Liver (tissue), 9 donors: Measurements from ENCODE around the gene BCAS1. TPM values are rescaled to one million over a fixed set of nuclear protein-coding genes. Genes with fewer than 3 reads are reported as not detected.

Source experiments
- DNase-seq: peaks from one replicate; pipeline ENCODE4 v3.0.0-alpha.2; 2017; ENCODE audit warnings: low spot score
- H3K27ac ChIP-seq, 2 donors: one replicate each; pipeline ENCODE4 v1.7.0; 2013; ENCODE audit warnings: inconsistent platforms in 2 of 2, low read length in 2 of 2, control low read depth in 1 of 2, low read depth in 1 of 2, mild to moderate bottlenecking in 1 of 2
- H3K27me3 ChIP-seq, 4 donors: one replicate each; pipeline versions ENCODE4 v1.6.1 to v1.7.0; 2013; ENCODE audit warnings: low read length in 3 of 4, inconsistent platforms in 1 of 4, mild to moderate bottlenecking in 1 of 4, moderate library complexity in 1 of 4; ENCODE audit not compliant: control insufficient read depth in 4 of 4, insufficient read depth in 4 of 4
- H3K36me3 ChIP-seq, 4 donors: one replicate each; pipeline versions ENCODE4 v1.6.1 to v1.7.0; 2013; ENCODE audit warnings: low read length in 3 of 4, mild to moderate bottlenecking in 3 of 4, low read depth in 1 of 4, moderate library complexity in 1 of 4; ENCODE audit not compliant: control insufficient read depth in 4 of 4, insufficient read depth in 3 of 4
- H3K4me1 ChIP-seq, 4 donors: one replicate each; pipeline versions ENCODE4 v1.6.1 to v1.7.0; 2013; ENCODE audit warnings: low read length in 3 of 4, mild to moderate bottlenecking in 3 of 4, moderate library complexity in 1 of 4; ENCODE audit not compliant: control insufficient read depth in 4 of 4, insufficient read depth in 4 of 4
- H3K4me3 ChIP-seq, 3 donors: one replicate each; pipeline versions ENCODE4 v1.6.1 to v1.7.0; 2013; ENCODE audit warnings: low read length in 3 of 3, control low read depth in 1 of 3, low read depth in 1 of 3, mild to moderate bottlenecking in 1 of 3
- H3K9ac ChIP-seq, 2 donors: one replicate each; pipeline ENCODE4 v1.7.0; 2013; ENCODE audit warnings: low read length in 2 of 2, mild to moderate bottlenecking in 2 of 2, moderate library complexity in 2 of 2, control low read depth in 1 of 2, low read depth in 1 of 2
- H3K9me3 ChIP-seq, 4 donors: one replicate each; pipeline versions ENCODE4 v1.6.1 to v1.7.0; 2013; ENCODE audit warnings: low read length in 3 of 4; ENCODE audit not compliant: control insufficient read depth in 4 of 4
- ATF3 ChIP-seq: IDR thresholded peaks from 2 replicates; pipeline ENCODE4 v1.6.1; 2016; ENCODE audit warnings: antibody characterized with exemption
- CTCF ChIP-seq: fragments of 150-350 bp; IDR thresholded peaks from 2 replicates; pipeline ENCODE4 v1.5.1; 2017; ENCODE audit warnings: improper control_type of control experiment, low read depth, low read length; ENCODE audit not compliant: missing input control
- EGR1 ChIP-seq, 2 donors: IDR thresholded peaks; 2 replicates each; pipeline ENCODE4 v1.6.1; 2016 to 2018; ENCODE audit warnings: antibody characterized with exemption in 2 of 2, low read depth in 2 of 2
- FOXA1 ChIP-seq: IDR thresholded peaks from 2 replicates; pipeline ENCODE4 v1.6.1; 2016; ENCODE audit warnings: antibody characterized with exemption
- FOXA2 ChIP-seq: IDR thresholded peaks from 2 replicates; pipeline ENCODE4 v1.6.1; 2016; ENCODE audit warnings: antibody characterized with exemption
- GABPA ChIP-seq, 2 donors: IDR thresholded peaks in 1 of 2; conservative IDR thresholded peaks in 1 of 2; 2 replicates each; pipeline ENCODE4 v1.6.1; 2016; ENCODE audit warnings: antibody characterized with exemption in 2 of 2, mild to moderate bottlenecking in 1 of 2, moderate library complexity in 1 of 2
- HNF4A ChIP-seq, 2 donors: conservative IDR thresholded peaks; 2 replicates each; pipeline ENCODE4 v1.6.1; 2016; ENCODE audit warnings: antibody characterized with exemption in 2 of 2, mild to moderate bottlenecking in 2 of 2
- HNF4G ChIP-seq: IDR thresholded peaks from 2 replicates; pipeline ENCODE4 v1.6.1; 2016; ENCODE audit warnings: antibody characterized with exemption
- JUND ChIP-seq, 2 donors: IDR thresholded peaks; 2 replicates each; pipeline ENCODE4 v1.6.1; 2016; ENCODE audit warnings: antibody characterized with exemption in 2 of 2
- NR2F2 ChIP-seq: IDR thresholded peaks from 2 replicates; pipeline ENCODE4 v1.6.1; 2016; ENCODE audit warnings: antibody characterized with exemption
- RAD21 ChIP-seq, 2 donors: IDR thresholded peaks; 2 replicates each; pipeline ENCODE4 v1.6.1; 2016; ENCODE audit warnings: antibody characterized with exemption in 2 of 2, mild to moderate bottlenecking in 2 of 2
- RXRA ChIP-seq, 2 donors: IDR thresholded peaks; 2 replicates each; pipeline ENCODE4 v1.6.1; 2017 to 2018; ENCODE audit warnings: antibody characterized with exemption in 2 of 2, mild to moderate bottlenecking in 1 of 2
- SP1 ChIP-seq: IDR thresholded peaks from 2 replicates; pipeline ENCODE4 v1.6.1; 2018; ENCODE audit warnings: antibody characterized with exemption, mild to moderate bottlenecking
- TAF1 ChIP-seq: conservative IDR thresholded peaks from 2 replicates; pipeline ENCODE4 v1.6.1; 2016; ENCODE audit warnings: antibody characterized with exemption, mild to moderate bottlenecking
- YY1 ChIP-seq: IDR thresholded peaks from 2 replicates; pipeline ENCODE4 v1.6.1; 2016; ENCODE audit warnings: antibody characterized with exemption, mild to moderate bottlenecking
- WGBS: extraction: QIAGEN DNeasy Blood & Tissue Kit; methylation state at CpG from one replicate; pipeline ENCODE4 v1.1.7; 2013; 5-methylcytosine and 5-hydroxymethylcytosine counted together
- polyA plus RNA-seq, 2 donors: library from polyadenylated mRNA; stranded (reverse) in 1 of 2; unstranded in 1 of 2; fragments of 200-250 nt in 1 of 2; fragments of >200 nt in 1 of 2; fragmentation: Nextera tagmentation in 1 of 2; extraction: Ambion mirVana in 1 of 2; gene quantifications; one replicate each; pipeline versions ENCODE4 v1.2.1 to v1.2.3, GENCODE V29; 2013 to 2015
- total RNA-seq, 2 donors: library from RNA; depleted of rRNA; stranded (reverse); fragments of >200 nt; gene quantifications; one replicate each; pipeline ENCODE4 v1.2.3, GENCODE V29; 2014
- TF ChIP-seq, protein P1 (sequence below): IDR thresholded peaks from 2 replicates; pipeline ENCODE4 v1.6.1; 2016; ENCODE audit warnings: antibody characterized with exemption, mild to moderate bottlenecking
- TF ChIP-seq, protein P2 (sequence below): IDR thresholded peaks from 2 replicates; pipeline ENCODE4 v1.6.1; 2016; ENCODE audit warnings: antibody characterized with exemption
- TF ChIP-seq, protein P3 (sequence below): IDR thresholded peaks from 2 replicates; pipeline ENCODE4 v1.6.1; 2016; ENCODE audit warnings: antibody characterized with exemption
- donor health status: healthy.
- donor health status: healthy.
- donor health status: healthy.
- donor health status: healthy.
- donor health status: healthy.

BCAS1 gene
- total and polyA plus RNA-seq, 4 donors: under 0.01 to 0.93 (median 0.04) TPM

DNA sequence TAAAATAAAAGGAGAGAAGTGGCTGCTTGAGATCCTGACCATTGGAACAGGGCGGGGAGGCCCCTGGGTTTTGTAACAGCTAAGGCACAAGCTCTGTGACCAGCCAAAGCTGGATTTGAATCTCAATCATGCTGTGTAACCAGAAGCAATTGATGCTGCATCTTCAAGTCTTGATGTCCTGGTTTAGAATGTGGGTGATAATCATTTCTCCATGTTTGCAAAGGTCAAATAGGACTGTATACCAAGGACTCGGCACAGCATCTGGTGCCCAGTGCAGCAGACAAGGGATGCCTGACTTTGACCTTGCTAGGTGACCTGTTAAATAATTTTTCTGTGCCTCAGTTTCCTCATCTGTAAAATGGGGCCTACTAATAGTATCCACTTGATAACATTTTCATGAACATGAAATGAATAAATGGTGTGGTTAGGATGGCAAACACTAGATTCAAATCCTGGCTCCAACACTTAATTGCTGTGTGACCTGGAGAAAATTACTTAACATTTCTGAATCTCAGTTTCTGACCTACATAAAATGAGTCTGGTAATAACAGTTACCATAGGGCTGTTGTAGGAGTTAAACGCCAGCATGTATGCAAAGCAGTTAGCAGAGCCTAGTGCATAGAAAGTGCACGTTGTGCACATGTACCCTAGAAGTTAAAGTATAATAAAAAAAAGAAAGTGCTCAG, 46.3 kb upstream of the BCAS1 start (continued):
- TF ChIP-seq, protein P1, sequence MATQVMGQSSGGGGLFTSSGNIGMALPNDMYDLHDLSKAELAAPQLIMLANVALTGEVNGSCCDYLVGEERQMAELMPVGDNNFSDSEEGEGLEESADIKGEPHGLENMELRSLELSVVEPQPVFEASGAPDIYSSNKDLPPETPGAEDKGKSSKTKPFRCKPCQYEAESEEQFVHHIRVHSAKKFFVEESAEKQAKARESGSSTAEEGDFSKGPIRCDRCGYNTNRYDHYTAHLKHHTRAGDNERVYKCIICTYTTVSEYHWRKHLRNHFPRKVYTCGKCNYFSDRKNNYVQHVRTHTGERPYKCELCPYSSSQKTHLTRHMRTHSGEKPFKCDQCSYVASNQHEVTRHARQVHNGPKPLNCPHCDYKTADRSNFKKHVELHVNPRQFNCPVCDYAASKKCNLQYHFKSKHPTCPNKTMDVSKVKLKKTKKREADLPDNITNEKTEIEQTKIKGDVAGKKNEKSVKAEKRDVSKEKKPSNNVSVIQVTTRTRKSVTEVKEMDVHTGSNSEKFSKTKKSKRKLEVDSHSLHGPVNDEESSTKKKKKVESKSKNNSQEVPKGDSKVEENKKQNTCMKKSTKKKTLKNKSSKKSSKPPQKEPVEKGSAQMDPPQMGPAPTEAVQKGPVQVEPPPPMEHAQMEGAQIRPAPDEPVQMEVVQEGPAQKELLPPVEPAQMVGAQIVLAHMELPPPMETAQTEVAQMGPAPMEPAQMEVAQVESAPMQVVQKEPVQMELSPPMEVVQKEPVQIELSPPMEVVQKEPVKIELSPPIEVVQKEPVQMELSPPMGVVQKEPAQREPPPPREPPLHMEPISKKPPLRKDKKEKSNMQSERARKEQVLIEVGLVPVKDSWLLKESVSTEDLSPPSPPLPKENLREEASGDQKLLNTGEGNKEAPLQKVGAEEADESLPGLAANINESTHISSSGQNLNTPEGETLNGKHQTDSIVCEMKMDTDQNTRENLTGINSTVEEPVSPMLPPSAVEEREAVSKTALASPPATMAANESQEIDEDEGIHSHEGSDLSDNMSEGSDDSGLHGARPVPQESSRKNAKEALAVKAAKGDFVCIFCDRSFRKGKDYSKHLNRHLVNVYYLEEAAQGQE: no peak
- no peak for TF ChIP-seq SP1

GRCh38 chr20:54115172-54115854, 44.9 kb upstream of the BCAS1 start:
- H3K9ac ChIP-seq: peak overlapping the region in 1 of 2 donors; percentile 58
- peaks cover 15 to 35% (median 18%) of the 10 kb centered on the region in 4 donors for H3K4me1 ChIP-seq
- H3K27ac ChIP-seq: peak overlapping the region; percentile 44 to 75
- no peak for DNase-seq
- no peaks in the 10 kb centered on the region for H3K9me3 ChIP-seq
- no peak for TF ChIP-seq JUND (IDR thresholded peaks at IDR 0.05)
- TF ChIP-seq TAF1: no peak
- TF ChIP-seq, protein P2, sequence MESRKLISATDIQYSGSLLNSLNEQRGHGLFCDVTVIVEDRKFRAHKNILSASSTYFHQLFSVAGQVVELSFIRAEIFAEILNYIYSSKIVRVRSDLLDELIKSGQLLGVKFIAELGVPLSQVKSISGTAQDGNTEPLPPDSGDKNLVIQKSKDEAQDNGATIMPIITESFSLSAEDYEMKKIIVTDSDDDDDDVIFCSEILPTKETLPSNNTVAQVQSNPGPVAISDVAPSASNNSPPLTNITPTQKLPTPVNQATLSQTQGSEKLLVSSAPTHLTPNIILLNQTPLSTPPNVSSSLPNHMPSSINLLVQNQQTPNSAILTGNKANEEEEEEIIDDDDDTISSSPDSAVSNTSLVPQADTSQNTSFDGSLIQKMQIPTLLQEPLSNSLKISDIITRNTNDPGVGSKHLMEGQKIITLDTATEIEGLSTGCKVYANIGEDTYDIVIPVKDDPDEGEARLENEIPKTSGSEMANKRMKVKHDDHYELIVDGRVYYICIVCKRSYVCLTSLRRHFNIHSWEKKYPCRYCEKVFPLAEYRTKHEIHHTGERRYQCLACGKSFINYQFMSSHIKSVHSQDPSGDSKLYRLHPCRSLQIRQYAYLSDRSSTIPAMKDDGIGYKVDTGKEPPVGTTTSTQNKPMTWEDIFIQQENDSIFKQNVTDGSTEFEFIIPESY: no peak
- TF ChIP-seq YY1: no peak
- TF ChIP-seq HNF4A (conservative IDR thresholded peaks at IDR 0.05): no peak
- no peak for TF ChIP-seq SP1
- no peak for TF ChIP-seq ATF3
- TF ChIP-seq, protein P3, sequence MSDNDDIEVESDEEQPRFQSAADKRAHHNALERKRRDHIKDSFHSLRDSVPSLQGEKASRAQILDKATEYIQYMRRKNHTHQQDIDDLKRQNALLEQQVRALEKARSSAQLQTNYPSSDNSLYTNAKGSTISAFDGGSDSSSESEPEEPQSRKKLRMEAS: no peak
- no peak for TF ChIP-seq GABPA (IDR thresholded peaks at IDR 0.05 in 1 of 2, conservative IDR thresholded peaks at IDR 0.05 in 1 of 2)
- no peak for TF ChIP-seq EGR1 (IDR thresholded peaks at IDR 0.05; ENCODE audit: low read depth in 2 of 2)
- TF ChIP-seq HNF4G: no peak
- TF ChIP-seq, protein P1: no peak
- no peak for TF ChIP-seq FOXA2
- TF ChIP-seq RXRA (IDR thresholded peaks at IDR 0.05): no peak
- TF ChIP-seq FOXA1: no peak
- TF ChIP-seq NR2F2: no peak
- no peak for TF ChIP-seq CTCF
- no peak for TF ChIP-seq RAD21 (IDR thresholded peaks at IDR 0.05)
- H3K27me3 ChIP-seq: no peaks in the 10 kb centered on the region
- 74% methylated on average over 15 of the region's 15 CpGs for WGBS
- no peak overlapping the region for H3K4me3 ChIP-seq
- no peaks in the 10 kb centered on the region for H3K36me3 ChIP-seq
